Measurements from ENCODE around the gene ARMH2.
"Not testable (repeated sequence)": the region's sequence is repeated elsewhere in the genome, so short reads cannot be mapped to it uniquely, and the experiment has no call there.

Gene ARMH2

DNA sequence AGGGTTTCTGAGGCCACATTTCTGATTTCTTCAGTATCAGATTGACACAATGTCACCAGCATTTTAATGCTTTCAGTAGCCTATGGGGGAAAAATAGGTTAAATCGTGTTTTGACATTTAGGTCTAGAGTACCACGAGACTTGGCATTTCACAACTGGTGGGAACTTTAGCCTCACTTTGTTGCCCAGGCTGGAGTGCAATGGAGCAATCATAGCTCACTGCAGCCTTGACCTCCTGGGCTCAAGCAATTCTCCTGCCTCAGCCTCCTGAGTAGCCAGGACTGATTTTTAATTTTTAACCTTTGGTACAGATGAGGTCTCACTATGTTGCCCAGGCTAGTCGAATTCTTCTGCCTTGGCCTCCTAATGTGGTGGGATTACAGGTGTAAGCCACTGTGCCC, 11.0 kb upstream of the ARMH2 start:
- DNase-seq = no peak

DNA sequence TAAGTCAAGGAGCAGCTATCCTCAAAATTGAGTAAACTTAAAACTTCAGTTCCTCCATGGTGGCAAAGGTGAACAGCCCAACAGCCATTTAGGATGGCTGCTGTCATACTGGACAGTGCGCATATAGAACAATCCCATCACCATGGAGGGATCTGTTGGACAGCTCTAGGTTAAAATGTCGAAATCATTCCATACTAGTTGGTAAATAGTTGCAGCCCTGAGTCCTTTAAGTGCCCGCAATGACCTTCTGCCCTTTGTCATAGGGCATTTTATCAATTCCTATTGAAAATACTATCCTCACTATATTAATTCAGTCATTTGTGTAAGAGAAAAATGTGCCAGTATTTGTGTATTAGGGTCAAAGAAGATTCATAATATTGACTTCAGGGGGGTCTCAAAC, 8.9 kb upstream of the ARMH2 start:
- DNase-seq = no peak

DNA sequence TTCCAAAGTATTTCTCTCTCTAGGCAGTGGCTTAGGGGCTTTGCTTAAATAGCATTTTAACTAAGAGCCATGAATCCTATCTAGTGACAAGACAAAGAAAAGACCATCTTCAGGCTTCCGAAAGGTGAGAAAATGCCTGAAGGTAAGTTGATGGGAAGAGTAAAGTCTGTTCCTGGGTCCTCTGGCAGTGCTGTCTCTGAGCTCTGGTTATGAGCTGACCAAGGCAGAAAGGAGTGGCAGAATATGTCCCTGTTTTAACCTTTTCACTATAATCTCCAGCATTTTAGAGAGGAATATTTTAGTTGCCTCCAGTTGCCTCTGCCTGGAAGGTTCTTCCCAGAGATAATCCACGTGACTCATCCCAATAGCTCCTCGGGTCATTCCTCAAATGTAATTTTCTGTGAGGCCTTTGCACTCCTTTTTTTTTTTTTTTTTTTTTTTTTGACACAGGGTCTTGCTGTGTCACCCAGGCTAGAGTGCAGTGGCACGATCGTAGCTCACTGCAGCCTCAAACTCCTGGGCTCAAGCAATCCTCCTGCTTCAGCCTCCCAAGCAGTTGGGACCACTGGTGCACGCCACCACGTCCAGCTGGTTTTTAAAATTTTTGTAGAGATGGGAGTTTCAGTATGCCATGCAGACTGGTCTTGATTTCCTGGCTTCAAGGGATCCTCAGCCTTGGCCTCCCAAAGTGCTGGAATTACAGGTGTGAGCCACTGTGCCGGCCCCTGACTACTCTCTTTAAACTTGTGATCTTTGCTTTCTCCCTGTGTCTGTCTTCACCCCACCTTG, 3.7 kb upstream of the ARMH2 start:
- no peak for DNase-seq

DNA sequence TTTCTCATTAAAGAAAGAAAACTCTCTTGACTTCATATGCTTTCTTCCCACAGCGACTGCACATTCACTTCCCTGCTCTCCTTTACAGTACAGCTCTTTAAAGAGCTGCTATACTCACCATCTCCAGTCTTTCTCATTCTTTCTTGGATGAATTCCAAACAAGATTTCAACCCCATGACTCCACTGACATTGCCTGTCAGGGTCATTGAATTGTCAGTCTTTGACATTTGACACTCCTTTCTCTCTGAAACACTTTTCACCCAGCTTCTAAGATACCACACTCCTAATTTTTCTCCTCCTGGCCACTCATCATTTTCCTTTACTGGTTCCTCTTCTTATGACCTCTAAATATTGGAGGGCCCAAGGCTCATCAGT, 811 bp upstream of the ARMH2 start:
- DNase-seq = no peak

DNA sequence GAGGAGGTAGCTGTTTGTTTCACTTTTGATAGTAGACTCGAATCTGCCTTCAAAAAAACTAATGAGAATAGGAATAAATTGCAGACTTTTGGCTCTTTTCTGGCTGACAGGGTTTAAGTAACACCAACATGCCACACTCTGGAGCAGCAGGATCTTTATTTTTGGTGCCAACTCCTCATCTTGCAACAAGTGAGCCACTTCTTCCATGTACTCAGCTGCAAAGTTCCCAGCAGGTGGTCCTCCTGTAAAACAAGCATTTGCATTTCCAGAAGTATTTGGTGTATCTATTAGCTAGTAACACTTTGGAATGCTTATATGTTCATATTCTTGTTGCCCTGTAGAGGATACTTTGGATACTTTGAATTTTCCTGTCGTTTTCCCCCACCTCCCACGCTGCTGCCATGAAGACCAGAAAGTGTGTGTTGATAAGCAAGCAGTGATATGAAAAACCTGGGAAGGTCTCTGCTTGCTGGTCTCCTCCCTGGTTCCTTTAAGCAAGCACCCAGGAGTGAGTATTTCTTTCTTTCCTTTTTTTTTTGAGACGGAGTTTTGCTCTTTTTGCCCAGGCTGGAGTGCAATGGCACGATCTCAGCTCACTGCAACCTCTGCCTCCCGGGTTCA, 1.0 kb downstream of the ARMH2 start:
- no peak for DNase-seq

DNA sequence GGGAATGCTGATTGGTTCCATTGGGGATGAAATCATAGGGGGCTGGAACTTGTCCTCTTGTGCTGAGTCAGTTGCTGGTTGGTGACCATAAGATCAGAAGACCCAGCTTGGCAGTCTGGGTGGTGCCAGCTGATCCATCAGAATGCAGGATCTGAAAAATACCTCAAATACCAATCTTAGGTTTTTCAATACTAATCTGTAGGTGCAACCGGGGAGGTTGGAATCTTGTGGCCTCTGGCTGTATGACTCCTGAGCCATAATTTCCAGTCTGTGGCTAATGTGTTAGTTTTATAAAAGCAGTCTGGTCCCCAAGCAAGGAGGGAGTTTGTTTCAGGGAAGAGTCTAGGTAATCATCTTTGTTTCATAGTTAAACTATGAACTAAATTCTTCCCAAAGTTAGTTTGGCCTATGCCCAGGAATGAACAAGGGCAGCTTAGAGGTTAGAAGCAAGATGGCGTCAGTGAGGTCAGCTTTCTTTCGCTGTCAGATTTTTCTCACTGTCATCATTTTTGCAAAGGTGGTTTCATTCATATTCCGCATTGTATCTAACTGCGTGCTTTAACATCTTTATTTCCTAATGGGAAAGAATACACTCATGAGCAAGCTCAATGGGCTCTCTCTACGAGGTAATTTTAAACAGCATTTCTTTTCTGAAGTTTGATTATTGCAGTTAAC, 2.0 kb downstream of the ARMH2 start:
- no peak for DNase-seq

DNA sequence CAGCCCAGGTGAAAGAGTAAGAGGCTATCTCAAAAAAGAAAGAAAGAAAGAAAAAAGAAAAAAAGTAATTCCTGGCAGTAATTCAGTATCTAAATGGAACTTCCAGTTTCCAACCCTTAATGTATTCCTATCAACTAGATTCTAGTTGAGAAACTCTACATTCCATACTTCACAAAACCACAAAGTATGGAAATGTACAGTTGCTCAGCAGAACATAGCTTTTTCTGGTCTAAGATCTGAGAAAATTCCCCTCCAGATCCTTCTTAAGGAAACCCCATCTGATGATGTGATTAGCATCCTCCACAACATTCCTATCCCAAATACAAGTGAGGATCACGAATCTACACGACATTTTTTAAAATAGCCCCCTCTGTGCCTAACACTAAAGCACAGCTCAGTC, 3.6 kb downstream of the ARMH2 start:
- no peak for DNase-seq

DNA sequence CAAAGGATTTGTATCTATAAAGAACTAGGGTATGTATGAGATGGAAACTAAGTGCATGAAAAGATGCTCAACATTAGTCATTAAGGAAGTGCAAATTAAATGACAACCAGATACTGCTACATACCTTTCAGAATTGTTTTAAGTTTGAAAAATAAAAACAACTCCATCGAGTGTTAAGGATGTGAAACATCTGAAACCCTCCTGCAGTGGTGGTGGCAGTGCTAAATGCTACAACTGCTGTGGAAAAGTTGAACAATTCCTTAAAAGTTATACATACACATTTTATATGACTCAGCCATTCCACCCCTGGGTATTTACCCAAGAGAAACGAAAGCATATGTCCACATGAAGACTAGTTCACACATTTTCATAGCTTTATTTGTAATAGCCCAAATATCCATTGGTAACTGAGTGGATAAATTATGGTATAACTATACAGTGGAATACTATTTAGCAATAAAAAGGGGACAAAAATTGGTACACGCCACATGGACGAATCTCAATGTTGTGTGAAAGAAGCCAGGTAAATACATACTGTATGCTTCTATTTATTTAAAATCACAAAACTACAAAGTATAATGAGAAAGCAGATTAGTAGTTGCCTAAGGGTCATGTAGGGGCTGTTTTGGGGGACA, 10.6 kb downstream of the ARMH2 start:
- DNase-seq = no peak

DNA sequence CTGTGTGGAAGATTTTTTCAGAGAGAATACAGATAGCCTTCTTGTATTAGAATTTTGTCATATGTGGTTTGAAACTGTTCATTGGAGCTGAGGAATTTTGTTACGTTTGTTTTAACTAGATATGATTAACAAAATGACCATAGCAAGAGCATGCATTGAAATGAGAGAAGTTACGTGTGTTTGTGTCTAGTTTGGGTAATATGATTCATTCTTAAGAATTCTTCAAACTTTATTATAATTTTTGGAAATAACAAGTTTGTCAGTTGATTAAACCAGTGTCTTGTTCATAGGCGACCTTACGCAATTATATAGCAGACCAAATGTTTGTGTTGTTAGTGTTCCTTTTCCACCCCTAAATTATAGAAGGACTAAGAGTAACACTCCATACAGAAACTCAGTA, 18.5 kb downstream of the ARMH2 start:
- DNase-seq = no peak

DNA sequence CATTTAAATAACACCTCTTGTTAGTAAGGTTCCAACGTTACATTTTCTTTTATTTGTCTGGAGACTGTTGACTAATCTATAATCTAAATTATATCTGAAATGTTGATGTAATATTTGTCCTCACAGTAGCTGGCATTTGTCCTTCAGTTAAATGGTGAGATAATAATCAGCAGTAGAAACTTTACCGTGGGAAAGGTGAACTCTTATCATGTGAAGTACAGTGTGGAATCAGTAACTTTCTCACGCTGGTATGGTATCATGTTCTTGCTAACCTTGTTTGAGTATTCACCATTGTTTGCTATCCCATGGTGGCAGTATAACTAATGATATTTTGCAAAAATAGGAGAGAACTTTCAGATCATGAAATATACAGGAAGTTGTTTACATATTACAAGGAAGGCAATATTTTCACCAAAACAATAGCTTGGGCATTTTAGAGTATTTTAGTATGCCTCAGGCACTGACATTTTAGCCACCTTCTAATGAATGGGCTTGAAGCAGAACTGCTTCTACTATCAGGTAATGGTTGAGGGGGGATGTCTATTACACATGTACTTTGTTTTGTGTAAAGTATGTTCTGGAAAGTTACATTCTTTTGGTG, 19.2 kb downstream of the ARMH2 start:
- peak in 1 of 5 experiments; percentile 11 for DNase-seq

DNA sequence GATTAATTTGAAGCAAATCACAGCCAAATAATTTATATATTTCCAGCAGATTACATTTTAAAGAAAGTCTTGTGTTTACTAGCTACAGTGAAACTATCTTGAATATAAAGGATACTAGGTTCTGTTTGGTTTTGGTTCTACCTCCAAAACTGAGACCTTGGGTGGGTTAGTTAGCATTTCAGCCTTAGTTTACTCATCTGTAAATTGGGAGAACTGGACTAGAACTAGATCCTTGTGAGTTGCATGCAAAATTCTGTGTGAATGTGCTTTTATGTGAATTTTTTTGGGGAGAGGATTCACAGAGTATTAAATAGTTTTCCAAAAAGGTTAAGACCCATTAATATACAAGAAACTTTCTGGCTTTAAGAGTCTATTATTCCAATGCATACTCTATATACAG, 19.8 kb downstream of the ARMH2 start:
- DNase-seq = no peak

DNA sequence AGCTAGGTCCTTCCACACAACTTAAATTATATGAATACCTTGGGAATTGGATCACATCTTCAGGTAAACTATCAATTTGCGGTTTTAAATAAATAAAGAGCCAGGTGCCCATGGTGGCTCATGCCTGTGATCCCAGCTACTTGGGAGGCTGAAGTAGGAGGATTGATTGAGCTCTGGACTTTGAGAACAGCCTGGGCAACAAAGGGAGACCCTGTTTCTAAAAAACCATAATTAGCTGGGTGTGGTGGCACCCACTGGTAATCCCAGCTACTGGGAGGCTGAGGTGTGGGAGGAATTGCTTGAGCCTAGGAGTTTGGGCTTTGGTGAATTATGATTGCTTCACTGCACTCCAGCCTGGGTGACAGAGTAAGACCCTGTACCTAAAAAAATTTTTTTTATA, 20.6 kb downstream of the ARMH2 start:
- DNase-seq = no peak

DNA sequence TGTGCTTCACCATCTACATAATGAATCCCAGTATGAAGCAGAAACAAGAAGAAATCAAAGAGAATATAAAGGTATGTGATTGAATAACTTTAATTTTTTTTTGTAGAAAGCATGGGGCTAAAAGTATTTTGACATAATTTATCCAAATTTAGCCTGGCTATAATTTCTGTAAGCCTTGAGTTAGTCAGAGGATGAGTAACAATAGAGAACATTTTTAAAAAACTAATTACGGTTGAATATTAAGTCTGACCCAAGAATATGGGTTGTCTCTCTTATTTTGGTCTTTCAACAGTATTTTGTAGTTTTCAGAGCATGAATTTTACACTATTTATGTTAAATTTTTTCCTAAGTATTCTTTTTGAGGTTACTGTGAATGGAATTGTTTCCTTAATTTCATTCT, 21.5 kb downstream of the ARMH2 start:
- DNase-seq = no peak

DNA sequence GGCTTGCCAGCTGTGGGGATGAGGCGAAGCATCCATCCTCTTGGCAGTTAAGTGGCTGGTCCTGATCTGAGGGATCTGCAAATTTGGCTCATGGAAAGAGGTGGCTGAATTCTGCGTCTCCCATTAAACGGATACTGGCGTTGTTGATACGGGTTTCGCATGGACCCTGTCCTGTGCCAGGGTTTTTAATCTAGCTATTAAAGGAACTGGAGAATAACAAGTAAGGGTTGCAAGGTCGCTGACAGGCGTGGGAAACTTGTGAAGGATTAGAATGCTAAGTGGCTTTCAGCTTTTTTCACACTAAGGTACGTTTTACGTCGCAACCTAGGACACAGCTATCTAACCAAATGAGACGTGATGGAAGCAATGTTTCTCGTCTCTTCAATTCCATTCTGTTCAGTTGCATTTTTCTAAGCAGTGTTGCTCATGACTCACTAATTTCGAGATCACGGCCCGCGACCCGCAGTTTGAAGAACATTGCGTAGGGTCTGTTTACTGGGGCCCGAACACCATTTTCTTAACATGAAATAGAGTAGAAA, 23.1 kb downstream of the ARMH2 start:
- peak in 2 of 5 experiments; percentile 16 to 61 for DNase-seq

DNA sequence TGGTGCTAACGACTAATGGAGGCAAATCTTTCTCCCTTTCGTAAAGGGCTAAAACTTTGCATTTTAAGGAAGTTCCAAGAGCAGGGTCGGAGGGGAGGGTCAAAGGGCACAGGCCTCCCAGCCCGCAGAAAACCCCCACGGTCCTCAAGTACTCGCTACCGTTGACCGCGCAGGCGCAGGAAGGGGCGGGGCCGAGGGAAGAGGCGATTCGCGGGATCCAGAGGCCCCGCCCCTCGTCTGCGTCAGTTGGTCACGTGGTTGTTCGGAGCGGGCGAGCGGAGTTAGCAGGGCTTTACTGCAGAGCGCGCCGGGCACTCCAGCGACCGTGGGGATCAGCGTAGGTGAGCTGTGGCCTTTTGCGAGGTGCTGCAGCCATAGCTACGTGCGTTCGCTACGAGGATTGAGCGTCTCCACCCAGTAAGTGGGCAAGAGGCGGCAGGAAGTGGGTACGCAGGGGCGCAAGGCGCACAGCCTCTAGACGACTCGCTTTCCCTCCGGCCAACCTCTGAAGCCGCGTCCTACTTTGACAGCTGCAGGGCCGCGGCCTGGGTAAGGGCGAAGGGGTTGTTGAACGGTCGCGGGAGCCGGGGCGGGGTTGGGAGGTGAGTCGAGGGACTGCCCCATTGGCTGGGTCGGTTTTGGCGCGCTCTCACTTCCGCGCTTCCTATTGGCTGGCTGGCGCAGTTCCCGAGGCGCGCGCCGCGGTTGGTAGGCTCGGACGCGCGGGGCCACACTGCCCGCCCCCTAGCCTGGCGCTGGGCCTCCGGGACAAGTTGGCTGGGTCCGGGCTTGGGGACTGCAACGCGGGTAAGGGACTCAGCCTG, 23.8 kb downstream of the ARMH2 start, which contains the start of gene GMNN:
TSS of gene GMNN (plus strand) at position 242 of the 824 bp plus-strand sequence. CDS start 2,310 bp downstream, outside the sequence.
- peak; percentile 92 to 98 (median 98) for DNase-seq

DNA sequence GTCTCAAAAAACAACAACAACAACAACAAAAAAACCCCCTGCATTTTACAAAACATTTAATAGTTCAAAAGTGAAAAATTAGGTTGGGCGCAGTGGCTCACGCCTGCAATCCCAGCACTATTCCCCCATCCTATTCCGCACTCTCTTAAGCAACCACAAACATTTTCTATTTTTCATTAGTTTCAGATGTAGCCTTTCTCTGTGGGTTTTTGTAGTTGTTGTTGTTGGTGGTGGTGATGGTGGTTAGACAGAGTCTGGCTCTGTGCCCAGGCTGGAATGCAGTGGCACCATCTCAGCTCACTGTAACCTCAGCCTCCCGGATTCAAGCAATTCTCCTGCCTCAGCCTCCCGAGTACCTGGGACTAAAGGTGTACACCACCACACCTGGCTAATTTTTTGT, 30.4 kb downstream of the ARMH2 start:
- no peak for DNase-seq

DNA sequence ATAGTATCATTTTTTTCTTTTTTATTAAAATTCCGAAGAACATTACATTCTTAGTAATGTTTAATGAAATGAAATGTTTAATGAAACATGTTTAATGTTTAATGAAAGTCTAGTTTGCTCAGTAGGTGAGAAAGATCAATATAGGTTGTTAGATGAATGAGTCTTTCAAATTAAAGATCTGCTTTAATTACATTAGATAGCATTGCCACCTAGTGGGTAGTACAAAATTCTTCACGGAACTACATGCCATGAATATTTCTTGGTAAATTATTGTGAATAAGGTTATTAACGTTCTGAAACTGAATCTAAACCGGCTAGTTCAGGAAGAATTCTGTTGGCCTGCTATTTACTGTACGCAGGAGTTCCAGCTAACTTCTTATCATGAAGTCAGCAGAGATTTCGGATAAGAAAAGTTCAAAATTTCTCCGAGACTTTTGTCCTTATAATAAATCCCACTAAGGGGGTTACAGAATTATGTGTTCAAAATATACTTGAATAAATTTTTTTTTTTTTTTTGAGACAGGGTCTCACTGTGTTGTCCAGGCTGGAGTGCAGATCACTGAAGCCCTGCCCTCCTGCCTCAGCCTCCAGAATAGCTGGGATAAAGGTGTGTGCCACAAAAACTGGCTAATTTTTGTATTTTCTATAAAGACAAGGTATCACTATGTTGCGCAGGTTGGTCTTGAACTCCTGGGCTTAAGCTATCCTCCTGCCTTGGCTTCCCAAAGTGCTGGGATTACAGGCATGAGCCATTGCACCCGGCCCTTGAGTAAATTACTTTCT, 31.8 kb downstream of the ARMH2 start:
- peak in 1 of 5 experiments; percentile 53 for DNase-seq

DNA sequence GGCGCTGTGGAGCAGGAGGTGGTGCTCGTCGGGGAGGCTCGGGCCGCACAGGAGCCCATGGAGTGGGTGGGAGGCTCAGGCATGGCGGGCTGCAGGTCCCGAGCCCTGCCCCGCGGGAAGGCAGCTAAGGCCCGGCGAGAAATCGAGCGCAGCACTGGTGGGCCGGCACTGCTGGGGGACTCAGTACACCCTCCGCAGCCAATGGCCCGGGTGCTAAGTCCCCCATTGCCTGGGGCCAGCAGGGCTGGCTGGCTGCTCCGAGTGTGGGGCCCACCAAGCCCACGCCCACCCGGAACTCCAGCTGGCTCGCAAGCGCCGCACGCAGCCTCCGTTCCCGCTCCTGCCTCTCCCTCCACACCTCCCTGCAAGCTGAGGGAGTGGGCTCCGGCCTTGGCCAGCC, 32.7 kb downstream of the ARMH2 start:
- not testable (repeated sequence) for DNase-seq

DNA sequence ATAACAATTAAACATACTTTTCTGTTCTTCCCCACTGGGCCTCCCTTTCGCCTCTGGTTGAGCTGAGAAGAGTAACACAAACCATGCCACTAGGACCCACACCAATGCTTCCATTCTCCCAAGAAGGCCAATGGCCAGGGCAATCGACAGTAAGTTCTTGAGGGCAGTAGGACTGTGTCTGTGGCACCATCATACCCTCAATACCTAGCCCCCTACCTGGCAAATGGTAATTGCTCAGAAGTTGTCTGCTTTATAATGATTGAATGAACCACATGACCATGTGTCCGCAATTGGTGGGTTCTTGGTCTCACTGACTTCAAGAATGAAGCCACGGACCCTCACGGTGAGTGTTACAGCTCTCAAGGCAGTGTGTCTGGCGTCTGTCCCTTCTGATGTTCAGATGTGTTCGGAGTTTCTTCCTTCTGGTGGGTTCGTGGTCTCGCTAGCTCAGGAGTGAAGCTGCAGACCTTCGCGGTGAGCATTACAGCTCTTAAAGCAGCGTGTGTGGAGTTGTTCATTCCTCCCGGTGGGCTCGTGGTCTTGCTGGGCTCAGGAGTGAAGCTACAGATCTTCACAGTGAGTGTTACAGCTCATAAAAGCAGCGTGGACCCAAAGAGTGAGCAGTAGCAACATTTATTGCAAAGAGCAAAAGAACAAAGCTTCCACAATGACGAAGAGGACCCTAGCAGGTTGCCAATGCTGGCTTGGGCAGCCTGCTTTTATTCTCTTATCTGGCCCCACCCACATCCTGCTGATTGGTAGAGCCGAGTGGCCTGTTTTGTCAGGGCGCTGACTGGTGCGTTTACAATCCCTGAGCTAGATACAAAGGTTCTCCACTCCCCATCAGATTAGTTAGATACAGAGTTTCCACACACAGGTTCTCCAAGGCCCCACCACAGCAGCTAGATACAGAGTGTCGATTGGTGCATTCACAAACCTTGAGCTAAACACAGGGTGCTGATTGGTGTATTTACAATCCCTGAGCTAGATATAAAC, 33.6 kb downstream of the ARMH2 start:
- DNase-seq = not testable (repeated sequence)

DNA sequence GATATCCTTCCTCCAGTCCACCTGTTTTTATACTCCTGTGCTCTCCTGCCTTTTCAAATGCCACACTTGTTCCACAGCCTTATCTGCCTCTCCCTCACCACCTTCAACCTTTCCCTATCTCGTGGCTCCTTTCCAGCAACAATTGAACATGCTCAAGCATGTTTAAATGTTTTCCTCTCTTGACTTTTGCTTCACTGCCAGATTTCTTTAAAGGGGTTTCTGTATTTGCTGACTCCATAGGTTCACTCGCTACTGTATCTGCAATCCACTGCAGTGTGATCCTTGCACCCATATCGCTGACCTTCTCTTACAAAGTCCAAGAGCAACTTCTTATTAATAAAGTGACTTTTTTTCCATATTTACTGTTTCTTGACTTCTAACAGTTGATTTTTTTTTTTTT, 35.1 kb downstream of the ARMH2 start:
- DNase-seq = no peak
